GM18870 (cell line): ENCODE measurements around the gene SLC18A3.

Experiments
- ATAC-seq: cut with Tn5 transposase; IDR thresholded peaks from one replicate; pipeline ENCODE4 v1.9.1; 2021; ENCODE audit warnings: moderate library complexity; ENCODE audit not compliant: unreplicated experiment

SLC18A3 gene

DNA sequence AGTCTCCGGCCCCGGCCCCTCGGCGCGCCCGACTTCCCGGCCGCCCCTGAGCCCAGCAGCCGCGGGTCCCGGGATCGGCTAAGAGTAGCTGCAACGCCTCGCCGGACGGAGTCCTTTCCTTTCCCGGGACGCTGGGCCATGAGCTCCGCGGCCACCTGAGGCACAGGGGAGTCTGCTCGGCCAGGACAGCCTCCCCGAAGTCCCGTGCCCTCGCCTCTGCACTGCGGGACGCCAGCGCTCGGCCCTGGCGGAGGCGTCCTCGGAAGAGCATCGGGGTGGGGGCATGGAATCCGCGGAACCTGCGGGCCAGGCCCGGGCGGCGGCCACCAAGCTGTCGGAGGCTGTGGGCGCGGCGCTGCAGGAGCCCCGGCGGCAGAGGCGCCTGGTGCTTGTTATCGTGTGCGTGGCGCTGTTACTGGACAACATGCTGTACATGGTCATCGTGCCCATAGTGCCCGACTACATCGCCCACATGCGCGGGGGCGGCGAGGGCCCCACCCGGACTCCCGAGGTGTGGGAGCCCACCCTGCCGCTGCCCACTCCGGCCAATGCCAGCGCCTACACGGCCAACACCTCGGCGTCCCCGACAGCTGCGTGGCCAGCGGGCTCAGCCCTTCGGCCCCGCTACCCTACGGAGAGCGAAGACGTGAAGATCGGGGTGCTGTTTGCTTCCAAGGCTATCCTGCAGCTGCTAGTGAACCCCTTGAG lies 502 bp downstream of the SLC18A3 start:
- ATAC-seq: no peak

DNA sequence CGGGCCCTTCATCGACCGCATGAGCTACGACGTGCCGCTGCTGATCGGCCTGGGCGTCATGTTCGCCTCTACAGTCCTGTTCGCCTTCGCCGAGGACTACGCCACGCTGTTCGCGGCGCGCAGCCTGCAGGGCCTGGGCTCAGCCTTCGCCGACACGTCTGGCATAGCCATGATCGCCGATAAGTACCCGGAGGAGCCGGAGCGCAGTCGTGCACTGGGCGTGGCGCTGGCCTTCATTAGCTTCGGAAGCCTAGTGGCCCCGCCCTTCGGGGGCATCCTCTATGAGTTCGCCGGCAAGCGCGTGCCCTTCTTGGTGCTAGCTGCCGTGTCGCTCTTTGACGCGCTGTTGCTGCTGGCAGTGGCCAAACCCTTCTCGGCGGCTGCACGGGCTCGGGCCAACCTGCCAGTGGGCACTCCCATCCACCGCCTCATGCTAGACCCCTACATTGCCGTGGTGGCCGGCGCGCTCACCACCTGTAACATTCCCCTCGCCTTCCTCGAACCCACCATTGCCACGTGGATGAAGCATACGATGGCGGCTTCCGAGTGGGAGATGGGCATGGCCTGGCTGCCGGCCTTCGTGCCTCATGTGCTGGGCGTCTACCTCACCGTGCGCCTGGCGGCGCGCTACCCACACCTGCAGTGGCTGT lies 1.2 kb downstream of the SLC18A3 start:
- ATAC-seq: no peak

- no peak for ATAC-seq
These were observed 1.9 kb downstream of the SLC18A3 start for GRCh38 chr10:49611816-49612512.

DNA sequence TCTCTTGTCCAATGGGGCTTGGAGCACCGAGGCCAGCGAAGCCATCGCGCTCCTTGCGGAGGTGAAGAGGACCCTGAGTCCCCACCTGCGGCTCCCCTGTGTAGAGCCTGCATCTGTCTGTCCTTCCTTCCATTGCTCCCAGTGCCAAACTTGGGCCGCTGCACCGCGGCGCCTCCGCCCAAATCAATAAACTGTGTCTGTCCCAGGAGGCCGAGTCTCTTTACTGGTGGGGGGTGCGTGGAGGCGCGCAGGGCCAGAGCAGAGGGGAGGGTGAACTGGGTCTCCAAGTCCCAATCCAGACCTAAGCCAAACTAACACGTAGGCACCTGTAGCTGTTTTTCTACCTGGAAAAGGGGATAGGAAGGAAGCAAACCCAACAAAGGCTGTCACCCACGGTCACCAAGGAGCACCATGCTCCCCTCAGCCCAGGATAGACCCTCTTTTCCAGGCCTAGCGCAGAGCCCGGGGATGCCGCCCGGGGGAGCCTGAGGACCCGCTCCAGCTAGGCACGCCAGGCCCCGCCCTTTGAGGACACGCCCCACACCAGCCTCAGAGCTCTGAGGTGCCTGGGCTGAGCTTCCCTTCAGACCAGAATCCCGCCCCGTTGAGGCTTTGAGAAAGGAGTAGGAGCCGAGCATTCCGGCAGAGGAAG lies 2.5 kb downstream of the SLC18A3 start:
- ATAC-seq: no peak

DNA sequence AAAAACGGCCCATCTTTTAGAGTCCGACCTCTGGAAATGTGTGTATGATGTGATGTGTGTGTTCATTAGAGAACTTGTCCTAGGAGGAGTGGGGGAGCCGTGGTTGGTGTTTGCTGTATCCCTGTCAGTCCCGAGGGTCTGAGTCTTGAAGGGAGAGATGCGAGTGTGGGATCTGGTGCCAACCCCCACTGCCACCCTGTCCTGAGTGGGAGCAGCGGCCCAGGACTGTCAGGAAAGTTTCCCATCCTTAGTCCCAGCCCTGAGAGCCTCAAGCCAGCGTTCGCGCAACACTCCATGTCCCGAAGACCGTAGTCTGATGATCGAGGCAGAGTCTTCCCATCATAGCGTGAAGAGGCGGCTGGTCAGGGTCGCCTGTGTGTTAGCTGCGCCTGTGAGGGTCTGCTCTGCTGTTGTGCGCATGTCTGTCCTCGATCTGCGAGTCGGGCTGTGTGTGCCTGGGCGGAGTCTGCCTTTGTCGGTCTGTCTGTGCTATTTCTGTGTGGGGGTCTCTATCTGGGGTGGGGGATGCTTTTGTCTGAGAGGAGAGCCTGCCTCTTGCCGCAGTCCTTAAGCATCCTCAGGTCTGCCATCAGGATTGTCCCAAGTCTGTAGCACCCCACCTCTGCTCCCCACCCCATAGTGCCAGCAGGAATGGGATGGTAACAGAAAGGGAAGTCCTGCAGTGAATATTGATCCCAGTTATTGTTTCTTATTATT lies 3.2 kb downstream of the SLC18A3 start:
- ATAC-seq: no peak

DNA sequence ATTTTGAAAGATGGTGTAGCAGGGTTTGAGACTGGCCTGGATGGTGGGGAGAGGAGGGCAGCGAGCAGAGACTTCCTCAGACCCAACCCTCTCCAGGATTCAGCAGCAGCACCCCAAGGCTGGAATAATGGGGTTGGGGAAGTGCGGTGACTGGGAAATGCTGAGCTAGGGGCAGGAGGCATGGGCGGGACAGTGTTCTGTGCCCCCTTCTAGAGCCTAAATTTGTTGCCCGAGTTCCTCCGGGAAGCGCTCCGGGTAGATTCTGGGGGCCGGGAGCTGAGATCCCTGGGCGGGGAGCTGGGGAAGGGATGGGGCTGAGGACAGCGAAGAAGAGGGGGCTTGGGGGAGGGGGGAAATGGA lies 3.8 kb downstream of the SLC18A3 start, which contains the start of gene CHAT:
TSS of gene CHAT (plus strand) at position 156 of the 360 bp plus-strand sequence. CDS start at position 309, 153 bp downstream.
- ATAC-seq: no peak

DNA sequence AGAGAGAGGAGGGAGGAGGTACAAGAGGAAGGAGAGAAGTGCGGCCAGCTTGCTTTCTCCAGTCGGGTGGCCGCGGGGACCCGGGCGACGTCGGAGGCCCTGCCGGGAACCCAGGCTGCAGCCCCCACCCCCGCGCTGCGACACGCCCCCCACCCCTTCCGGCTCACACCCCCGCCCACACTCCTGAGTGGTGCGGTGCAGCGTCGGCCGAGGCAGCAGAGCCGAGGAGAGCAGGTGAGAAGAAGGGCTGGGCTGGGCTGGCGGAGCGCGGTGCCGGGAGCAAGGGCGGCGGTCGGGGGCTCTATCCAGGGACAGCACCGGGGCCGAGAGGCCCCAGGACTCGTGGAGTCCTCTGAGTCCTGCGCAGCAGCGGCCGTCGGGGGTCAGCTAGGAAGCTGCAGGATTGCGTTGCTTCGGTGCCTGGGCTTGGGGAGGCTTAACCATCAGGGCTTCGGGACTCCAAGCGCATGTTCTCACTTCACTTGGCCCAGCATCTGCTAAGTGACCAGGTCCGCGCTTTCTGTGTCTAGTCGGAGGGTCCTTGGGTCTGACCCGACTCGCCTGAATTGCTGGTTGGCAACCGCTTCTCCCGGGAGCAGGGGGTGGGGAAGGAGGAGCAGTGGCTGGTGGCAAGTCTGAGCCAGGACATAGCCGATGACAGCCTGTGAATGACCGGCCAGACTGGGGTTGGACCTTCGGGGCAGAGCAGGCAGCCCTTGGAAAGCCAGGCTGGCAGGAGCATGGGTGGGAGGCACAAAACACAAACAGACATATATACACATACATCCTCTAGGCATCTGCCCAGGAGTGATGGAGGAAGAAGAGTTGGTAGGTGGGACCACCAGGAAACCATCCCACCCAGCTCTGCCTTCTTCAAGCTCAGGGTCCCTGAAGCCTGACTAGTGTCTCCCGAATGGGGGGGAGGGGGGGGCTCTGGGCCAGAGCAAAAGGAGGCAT lies 4.4 kb downstream of the SLC18A3 start:
- ATAC-seq: no peak

DNA sequence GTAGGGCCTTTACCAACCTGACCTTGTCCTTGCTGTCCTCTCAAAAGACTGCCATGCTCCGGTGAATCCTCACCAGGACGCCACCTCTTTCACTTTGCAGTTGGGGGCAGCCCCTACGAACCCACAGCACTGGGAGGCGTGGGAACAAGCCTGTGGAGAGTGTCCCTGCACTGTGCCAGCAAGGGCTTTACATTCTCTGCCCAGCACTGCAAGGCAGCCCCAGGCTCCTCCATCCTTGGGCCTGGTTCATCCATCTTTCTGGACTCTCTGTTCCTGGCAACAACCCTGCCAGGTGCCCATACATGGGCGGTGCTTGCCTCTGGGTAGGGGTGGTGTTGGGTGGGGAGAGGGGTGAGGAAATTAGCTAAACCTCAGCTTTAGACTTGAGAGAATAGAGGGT lies 5.1 kb downstream of the SLC18A3 start:
- no peak for ATAC-seq

- no peak for ATAC-seq
These were observed 5.6 kb downstream of the SLC18A3 start for GRCh38 chr10:49615721-49616120.

DNA sequence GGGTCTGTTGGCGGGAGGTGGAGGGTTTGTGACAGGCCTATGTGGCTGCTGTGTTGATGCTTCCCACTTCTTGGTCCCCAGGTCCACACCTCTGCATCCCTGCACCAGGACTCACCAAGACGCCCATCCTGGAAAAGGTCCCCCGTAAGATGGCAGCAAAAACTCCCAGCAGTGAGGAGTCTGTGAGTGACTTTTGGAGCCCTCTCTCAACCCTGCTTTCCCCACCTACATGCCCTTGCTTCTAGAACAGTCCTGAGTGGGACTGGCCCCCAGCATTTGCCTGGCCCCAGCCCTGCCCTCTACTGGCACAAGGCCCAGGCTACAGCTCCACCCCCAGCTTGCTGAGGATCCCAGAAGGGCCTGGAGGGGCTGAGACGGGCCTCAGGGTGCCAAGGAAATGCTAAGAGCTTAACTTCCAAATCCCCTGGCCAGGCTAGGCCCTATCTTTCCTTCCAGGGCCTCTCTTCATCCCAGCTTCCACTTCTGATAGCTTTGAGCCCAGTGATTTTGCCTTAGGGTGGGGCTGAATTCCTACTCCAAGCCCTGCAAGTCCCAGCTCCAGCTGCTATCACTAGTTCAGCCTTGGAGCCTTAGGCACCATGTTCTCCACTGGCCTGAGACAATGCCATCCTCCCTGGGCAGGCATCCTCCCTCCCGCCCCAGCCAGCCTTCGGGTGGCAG lies 6.5 kb downstream of the SLC18A3 start:
- no peak for ATAC-seq

- no peak for ATAC-seq
These were observed 7.3 kb downstream of the SLC18A3 start for GRCh38 chr10:49617121-49618020.

DNA sequence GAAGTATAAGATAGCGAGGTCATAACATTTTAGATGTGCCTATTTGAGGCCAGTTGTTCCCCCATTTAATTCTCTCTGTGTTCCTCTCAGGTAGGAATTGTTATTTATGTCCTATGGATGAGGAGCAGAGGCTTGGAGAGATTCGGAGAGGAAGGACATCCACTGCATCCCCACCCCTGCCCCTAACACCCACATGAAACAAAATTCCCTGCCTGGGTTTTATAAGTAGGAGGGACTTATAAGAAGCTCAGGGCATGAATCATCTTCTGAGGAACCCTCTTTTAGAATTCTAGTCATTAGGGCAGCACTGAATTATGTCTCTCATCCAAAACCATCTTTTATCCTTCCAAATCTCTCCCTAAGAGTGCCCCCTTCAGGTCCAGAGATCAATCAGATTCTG lies 8.7 kb downstream of the SLC18A3 start:
- ATAC-seq: no peak

DNA sequence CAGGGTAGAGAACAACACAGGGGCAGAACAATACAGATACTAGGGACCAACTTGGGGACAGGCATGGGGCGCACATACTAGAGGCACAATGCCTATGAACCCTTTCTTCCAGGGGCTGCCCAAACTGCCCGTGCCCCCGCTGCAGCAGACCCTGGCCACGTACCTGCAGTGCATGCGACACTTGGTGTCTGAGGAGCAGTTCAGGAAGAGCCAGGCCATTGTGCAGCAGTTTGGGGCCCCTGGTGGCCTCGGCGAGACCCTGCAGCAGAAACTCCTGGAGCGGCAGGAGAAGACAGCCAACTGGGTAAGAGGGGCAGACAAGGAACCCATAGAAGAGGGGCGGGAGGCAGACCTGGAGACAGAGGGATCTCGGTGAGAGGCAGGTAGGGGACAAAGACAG lies 9.5 kb downstream of the SLC18A3 start:
- no peak for ATAC-seq

GRCh38 chr10:49620286-49620810 lies 10.2 kb downstream of the SLC18A3 start:
- no peak for ATAC-seq

- no peak for ATAC-seq
These were observed 10.8 kb downstream of the SLC18A3 start for GRCh38 chr10:49620841-49621378.

DNA sequence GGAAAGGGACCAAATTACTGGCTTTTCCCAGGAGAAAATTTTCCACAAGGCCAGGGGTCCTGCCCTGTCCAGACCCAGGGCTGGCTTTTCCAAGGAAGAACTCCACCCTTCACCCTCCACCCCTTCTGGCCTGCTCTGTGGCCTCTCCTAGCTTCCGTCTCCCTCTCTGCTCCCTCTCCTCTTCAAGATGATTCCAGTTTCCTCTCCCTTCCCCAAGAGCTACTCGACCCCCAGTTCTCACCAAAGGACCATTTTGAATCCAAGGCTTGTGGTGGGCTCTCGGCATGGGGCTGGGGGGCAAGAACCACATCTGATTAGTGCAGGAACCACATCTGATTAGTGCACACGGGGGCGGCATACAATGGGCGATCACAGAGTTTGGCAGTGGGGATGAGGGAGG lies 11.5 kb downstream of the SLC18A3 start:
- ATAC-seq: no peak
